A673 (cell line): ENCODE measurements around the gene BZW2.

Experiments
- EZH2 ChIP-seq: fragments of 200-600 bp; sonication (generic); IDR thresholded peaks from 2 replicates; pipeline ENCODE4 v1.6.1; 2017; ENCODE audit warnings: borderline replicate concordance, low read depth, mild to moderate bottlenecking, mixed read lengths, antibody characterized with exemption, low read length; ENCODE audit not compliant: poor library complexity, severe bottlenecking
- TF ChIP-seq, protein P1 (sequence below): fragments of 300-800, 200-600 bp; sonication (generic); conservative IDR thresholded peaks from 2 replicates; pipeline ENCODE4 v1.5.1; 2017; ENCODE audit warnings: low read depth, mild to moderate bottlenecking, antibody characterized with exemption, low read length, moderate library complexity, mixed read lengths

GRCh38 chr7:16711730-16712129 is 65.7 kb downstream of the BZW2 start:
- TF ChIP-seq, protein P1, sequence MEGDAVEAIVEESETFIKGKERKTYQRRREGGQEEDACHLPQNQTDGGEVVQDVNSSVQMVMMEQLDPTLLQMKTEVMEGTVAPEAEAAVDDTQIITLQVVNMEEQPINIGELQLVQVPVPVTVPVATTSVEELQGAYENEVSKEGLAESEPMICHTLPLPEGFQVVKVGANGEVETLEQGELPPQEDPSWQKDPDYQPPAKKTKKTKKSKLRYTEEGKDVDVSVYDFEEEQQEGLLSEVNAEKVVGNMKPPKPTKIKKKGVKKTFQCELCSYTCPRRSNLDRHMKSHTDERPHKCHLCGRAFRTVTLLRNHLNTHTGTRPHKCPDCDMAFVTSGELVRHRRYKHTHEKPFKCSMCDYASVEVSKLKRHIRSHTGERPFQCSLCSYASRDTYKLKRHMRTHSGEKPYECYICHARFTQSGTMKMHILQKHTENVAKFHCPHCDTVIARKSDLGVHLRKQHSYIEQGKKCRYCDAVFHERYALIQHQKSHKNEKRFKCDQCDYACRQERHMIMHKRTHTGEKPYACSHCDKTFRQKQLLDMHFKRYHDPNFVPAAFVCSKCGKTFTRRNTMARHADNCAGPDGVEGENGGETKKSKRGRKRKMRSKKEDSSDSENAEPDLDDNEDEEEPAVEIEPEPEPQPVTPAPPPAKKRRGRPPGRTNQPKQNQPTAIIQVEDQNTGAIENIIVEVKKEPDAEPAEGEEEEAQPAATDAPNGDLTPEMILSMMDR: no peak
- TF ChIP-seq EZH2: no peak
